ENCODE data around the gene CDK5RAP3. TPM values are rescaled to one million over a fixed set of nuclear protein-coding genes. Genes with fewer than 3 reads are reported as not detected.

Gene CDK5RAP3
- total and polyA plus RNA-seq, 2 experiments from 2014 or later = 92.6 to 106 TPM

DNA sequence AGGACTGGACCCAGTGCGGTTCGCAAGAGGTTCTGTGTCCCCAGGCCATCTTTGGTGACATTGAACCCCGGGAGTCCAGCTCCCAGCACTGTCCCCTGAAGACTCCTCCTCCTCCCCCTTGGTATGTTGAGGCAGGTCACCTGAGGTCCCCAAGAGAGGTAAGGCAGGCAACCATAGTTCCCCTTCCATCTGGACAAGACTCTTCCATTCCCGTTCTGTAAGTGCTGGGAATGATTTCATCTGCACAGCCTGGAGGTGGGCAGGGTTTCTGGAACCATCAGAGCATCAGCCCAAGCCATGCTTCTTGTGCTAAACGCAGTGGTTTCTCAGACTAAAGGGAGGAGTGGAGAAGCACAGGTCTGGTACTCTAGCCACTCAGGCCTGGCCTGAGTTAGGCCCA lies 41.7 kb downstream of the CDK5RAP3 start (continued):
- TF ChIP-seq, protein P1, sequence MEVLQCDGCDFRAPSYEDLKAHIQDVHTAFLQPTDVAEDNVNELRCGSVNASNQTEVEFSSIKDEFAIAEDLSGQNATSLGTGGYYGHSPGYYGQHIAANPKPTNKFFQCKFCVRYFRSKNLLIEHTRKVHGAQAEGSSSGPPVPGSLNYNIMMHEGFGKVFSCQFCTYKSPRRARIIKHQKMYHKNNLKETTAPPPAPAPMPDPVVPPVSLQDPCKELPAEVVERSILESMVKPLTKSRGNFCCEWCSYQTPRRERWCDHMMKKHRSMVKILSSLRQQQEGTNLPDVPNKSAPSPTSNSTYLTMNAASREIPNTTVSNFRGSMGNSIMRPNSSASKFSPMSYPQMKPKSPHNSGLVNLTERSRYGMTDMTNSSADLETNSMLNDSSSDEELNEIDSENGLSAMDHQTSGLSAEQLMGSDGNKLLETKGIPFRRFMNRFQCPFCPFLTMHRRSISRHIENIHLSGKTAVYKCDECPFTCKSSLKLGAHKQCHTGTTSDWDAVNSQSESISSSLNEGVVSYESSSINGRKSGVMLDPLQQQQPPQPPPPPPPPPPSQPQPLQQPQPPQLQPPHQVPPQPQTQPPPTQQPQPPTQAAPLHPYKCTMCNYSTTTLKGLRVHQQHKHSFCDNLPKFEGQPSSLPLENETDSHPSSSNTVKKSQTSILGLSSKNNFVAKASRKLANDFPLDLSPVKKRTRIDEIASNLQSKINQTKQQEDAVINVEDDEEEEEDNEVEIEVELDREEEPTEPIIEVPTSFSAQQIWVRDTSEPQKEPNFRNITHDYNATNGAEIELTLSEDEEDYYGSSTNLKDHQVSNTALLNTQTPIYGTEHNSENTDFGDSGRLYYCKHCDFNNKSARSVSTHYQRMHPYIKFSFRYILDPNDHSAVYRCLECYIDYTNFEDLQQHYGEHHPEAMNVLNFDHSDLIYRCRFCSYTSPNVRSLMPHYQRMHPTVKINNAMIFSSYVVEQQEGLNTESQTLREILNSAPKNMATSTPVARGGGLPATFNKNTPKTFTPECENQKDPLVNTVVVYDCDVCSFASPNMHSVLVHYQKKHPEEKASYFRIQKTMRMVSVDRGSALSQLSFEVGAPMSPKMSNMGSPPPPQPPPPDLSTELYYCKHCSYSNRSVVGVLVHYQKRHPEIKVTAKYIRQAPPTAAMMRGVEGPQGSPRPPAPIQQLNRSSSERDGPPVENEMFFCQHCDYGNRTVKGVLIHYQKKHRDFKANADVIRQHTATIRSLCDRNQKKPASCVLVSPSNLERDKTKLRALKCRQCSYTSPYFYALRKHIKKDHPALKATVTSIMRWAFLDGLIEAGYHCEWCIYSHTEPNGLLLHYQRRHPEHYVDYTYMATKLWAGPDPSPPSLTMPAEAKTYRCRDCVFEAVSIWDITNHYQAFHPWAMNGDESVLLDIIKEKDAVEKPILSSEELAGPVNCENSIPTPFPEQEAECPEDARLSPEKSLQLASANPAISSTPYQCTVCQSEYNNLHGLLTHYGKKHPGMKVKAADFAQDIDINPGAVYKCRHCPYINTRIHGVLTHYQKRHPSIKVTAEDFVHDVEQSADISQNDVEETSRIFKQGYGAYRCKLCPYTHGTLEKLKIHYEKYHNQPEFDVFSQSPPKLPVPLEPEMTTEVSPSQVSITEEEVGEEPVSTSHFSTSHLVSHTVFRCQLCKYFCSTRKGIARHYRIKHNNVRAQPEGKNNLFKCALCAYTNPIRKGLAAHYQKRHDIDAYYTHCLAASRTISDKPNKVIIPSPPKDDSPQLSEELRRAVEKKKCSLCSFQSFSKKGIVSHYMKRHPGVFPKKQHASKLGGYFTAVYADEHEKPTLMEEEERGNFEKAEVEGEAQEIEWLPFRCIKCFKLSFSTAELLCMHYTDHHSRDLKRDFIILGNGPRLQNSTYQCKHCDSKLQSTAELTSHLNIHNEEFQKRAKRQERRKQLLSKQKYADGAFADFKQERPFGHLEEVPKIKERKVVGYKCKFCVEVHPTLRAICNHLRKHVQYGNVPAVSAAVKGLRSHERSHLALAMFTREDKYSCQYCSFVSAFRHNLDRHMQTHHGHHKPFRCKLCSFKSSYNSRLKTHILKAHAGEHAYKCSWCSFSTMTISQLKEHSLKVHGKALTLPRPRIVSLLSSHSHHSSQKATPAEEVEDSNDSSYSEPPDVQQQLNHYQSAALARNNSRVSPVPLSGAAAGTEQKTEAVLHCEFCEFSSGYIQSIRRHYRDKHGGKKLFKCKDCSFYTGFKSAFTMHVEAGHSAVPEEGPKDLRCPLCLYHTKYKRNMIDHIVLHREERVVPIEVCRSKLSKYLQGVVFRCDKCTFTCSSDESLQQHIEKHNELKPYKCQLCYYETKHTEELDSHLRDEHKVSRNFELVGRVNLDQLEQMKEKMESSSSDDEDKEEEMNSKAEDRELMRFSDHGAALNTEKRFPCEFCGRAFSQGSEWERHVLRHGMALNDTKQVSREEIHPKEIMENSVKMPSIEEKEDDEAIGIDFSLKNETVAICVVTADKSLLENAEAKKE (CRISPR knock-in tag; IDR thresholded peaks at IDR 0.05) = no peak
- TF ChIP-seq NANOG (IDR thresholded peaks at IDR 0.05; ENCODE audit: borderline replicate concordance) (no peak), ZNF114 (CRISPR knock-in tag; IDR thresholded peaks at IDR 0.05) (no peak), POLR2AphosphoS5 (IDR thresholded peaks at IDR 0.05; ENCODE audit: low read depth) (no peak), CREB1 (CRISPR knock-in tag; IDR thresholded peaks at IDR 0.05; ENCODE audit: low read depth) (no peak), EZH2 (IDR thresholded peaks at IDR 0.05; ENCODE audit: low read depth, unreplicated experiment) (no peak), STAT1 (IDR thresholded peaks at IDR 0.05; ENCODE audit: unreplicated experiment) (no peak), JUNB (IDR thresholded peaks at IDR 0.05; ENCODE audit: unreplicated experiment) (no peak)
- TF ChIP-seq, protein P2, sequence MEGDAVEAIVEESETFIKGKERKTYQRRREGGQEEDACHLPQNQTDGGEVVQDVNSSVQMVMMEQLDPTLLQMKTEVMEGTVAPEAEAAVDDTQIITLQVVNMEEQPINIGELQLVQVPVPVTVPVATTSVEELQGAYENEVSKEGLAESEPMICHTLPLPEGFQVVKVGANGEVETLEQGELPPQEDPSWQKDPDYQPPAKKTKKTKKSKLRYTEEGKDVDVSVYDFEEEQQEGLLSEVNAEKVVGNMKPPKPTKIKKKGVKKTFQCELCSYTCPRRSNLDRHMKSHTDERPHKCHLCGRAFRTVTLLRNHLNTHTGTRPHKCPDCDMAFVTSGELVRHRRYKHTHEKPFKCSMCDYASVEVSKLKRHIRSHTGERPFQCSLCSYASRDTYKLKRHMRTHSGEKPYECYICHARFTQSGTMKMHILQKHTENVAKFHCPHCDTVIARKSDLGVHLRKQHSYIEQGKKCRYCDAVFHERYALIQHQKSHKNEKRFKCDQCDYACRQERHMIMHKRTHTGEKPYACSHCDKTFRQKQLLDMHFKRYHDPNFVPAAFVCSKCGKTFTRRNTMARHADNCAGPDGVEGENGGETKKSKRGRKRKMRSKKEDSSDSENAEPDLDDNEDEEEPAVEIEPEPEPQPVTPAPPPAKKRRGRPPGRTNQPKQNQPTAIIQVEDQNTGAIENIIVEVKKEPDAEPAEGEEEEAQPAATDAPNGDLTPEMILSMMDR (conservative IDR thresholded peaks at IDR 0.05; ENCODE audit: low read depth in 2 of 2) = no peak
